IPS-NIHi11 (cell line): ENCODE data around the gene PIGK.
A peak's percentile ranks its signal among the peaks of the same experiment; 100 is the strongest.

ENCODE experiments used
- DNase-seq: peaks from one replicate; pipeline ENCODE4 v3.0.0; 2012; ENCODE audit warnings: mixed read lengths, low spot score

The PIGK gene

GRCh38 chr1:77096496-77097255, 122.6 kb downstream of the PIGK start:
- no peak for DNase-seq

GRCh38 chr1:77095236-77095635, 124.0 kb downstream of the PIGK start:
- DNase-seq: no peak

- no peak for DNase-seq
Observed at GRCh38 chr1:77089756-77090155, 129.5 kb downstream of the PIGK start.

- no peak for DNase-seq
Observed at GRCh38 chr1:77085109-77085508, 134.1 kb downstream of the PIGK start.

- DNase-seq: no peak
Observed at GRCh38 chr1:77084457-77084856, 134.8 kb downstream of the PIGK start.

- DNase-seq: no peak
Observed at GRCh38 chr1:77081834-77082233, 137.4 kb downstream of the PIGK start.

- DNase-seq: no peak
Observed at GRCh38 chr1:77076759-77077158, 142.5 kb downstream of the PIGK start.

- DNase-seq: peak; percentile 17
Observed at GRCh38 chr1:77068013-77068412, 151.2 kb downstream of the PIGK start.

- DNase-seq: no peak
Observed at GRCh38 chr1:77065693-77066342, 153.4 kb downstream of the PIGK start.

GRCh38 chr1:77064246-77064645, 155.0 kb downstream of the PIGK start:
- DNase-seq: no peak

- DNase-seq: peak; percentile 34
Observed at GRCh38 chr1:77063118-77063517, 156.1 kb downstream of the PIGK start.

- no peak for DNase-seq
Observed at GRCh38 chr1:77061162-77061561, 158.1 kb downstream of the PIGK start.

GRCh38 chr1:77060000-77060399, 159.2 kb downstream of the PIGK start:
- peak; percentile 50 for DNase-seq

GRCh38 chr1:77057994-77058585, 161.1 kb downstream of the PIGK start:
- no peak for DNase-seq

- no peak for DNase-seq
Observed at GRCh38 chr1:77056525-77056924, 162.7 kb downstream of the PIGK start.

GRCh38 chr1:77051425-77051824, 167.8 kb downstream of the PIGK start:
- no peak for DNase-seq

GRCh38 chr1:77048615-77049005, 170.6 kb downstream of the PIGK start:
- no peak for DNase-seq

GRCh38 chr1:77047978-77048614, 171.1 kb downstream of the PIGK start:
- DNase-seq: no peak

GRCh38 chr1:77047575-77047974, 171.7 kb downstream of the PIGK start:
- no peak for DNase-seq

- no peak for DNase-seq
Observed at GRCh38 chr1:77044133-77044849, 174.9 kb downstream of the PIGK start.

GRCh38 chr1:77040826-77041225, 178.4 kb downstream of the PIGK start:
- DNase-seq: no peak

- no peak for DNase-seq
Observed at GRCh38 chr1:77039739-77040138, 179.5 kb downstream of the PIGK start.
